Lung (tissue), 12 donors: ENCODE data around the gene CD163L1. TPM values are rescaled to one million over a fixed set of nuclear protein-coding genes. Genes with fewer than 3 reads are reported as not detected.
A peak's percentile ranks its signal among the peaks of the same experiment; 100 is the strongest.

Experiments
- ATAC-seq: fragments of 200-7000 bp; cut with Tn5 transposase; one replicate; pipeline ENCODE4 v1.9.1; 2020; ENCODE audit warnings: moderate number of reproducible peaks; ENCODE audit not compliant: insufficient read depth, low FRiP score
- DNase-seq, 3 donors: peaks; one replicate each; pipeline ENCODE4 v3.0.0-alpha.2; 2013 to 2017
- H3K27ac ChIP-seq, 2 donors: one replicate each; pipeline ENCODE4 v1.5.1; 2013; ENCODE audit warnings: mild to moderate bottlenecking in 2 of 2, moderate library complexity in 2 of 2, control low read depth in 1 of 2, inconsistent platforms in 1 of 2, low read depth in 1 of 2, low read length in 1 of 2
- H3K27me3 ChIP-seq, 3 donors: one replicate each; pipeline ENCODE4 v1.5.1; 2013; ENCODE audit warnings: low read length in 2 of 3; ENCODE audit not compliant: control insufficient read depth in 3 of 3, insufficient read depth in 3 of 3
- H3K36me3 ChIP-seq, 4 donors: one replicate each; pipeline ENCODE4 v1.5.1; 2013; ENCODE audit warnings: low read length in 4 of 4, mild to moderate bottlenecking in 1 of 4, moderate library complexity in 1 of 4; ENCODE audit not compliant: control insufficient read depth in 4 of 4, insufficient read depth in 4 of 4
- H3K4me1 ChIP-seq, 5 donors: one replicate each; pipeline ENCODE4 v1.5.1; 2013; ENCODE audit warnings: low read length in 5 of 5, mild to moderate bottlenecking in 2 of 5, moderate library complexity in 1 of 5; ENCODE audit not compliant: control insufficient read depth in 5 of 5, insufficient read depth in 5 of 5
- H3K4me3 ChIP-seq: one replicate; pipeline ENCODE4 v1.5.1; 2013; ENCODE audit warnings: mild to moderate bottlenecking, control low read depth, moderate library complexity
- H3K9ac ChIP-seq, 2 donors: one replicate each; pipeline ENCODE4 v1.5.1; 2013; ENCODE audit warnings: low read length in 2 of 2, control low read depth in 1 of 2; ENCODE audit not compliant: insufficient read depth in 1 of 2
- H3K9me3 ChIP-seq, 4 donors: one replicate each; pipeline ENCODE4 v1.5.1; 2013; ENCODE audit warnings: low read length in 3 of 4, mild to moderate bottlenecking in 1 of 4, moderate library complexity in 1 of 4; ENCODE audit not compliant: control insufficient read depth in 4 of 4, insufficient read depth in 3 of 4
- WGBS, 2 donors: extraction: QIAGEN DNeasy Blood & Tissue Kit; methylation state at CpG; one replicate each; pipeline ENCODE4 v1.1.7; 2013; 5-methylcytosine and 5-hydroxymethylcytosine counted together
- polyA plus RNA-seq, 2 donors: library from polyadenylated mRNA; stranded (reverse); fragments of 200-250 nt; gene quantifications; one replicate each; pipeline ENCODE4 v1.2.1, GENCODE V29; 2013
- total RNA-seq, 2 donors: library from RNA; depleted of rRNA in 1 of 2; stranded (reverse); fragments of >200 nt in 1 of 2; gene quantifications; one replicate each; pipeline ENCODE4 v1.2.1, GENCODE V29; 2014 to 2021
- TF ChIP-seq, protein P1 (sequence below): IDR thresholded peaks from 2 replicates; pipeline ENCODE4 v1.5.1; 2012; ENCODE audit warnings: mild to moderate bottlenecking; ENCODE audit errors: control extremely low read depth, extremely low read depth
- donor health status: control.
- donor health status: control.
- donor health status: Bipolar disorder and iron deficiency.
- donor health status: healthy.
- donor health status: DM: yes; HTN: yes; CAD: no.

Gene CD163L1
- total and polyA plus RNA-seq, 4 donors: 2.1 to 22.0 (median 3.3) TPM

GRCh38 chr12:7375145-7375543 is 68.8 kb downstream of the CD163L1 start:
- H3K9me3 ChIP-seq: peaks cover 0 to 2% (median 0%) of the 10 kb centered on the region in 4 donors
- TF ChIP-seq, protein P1, sequence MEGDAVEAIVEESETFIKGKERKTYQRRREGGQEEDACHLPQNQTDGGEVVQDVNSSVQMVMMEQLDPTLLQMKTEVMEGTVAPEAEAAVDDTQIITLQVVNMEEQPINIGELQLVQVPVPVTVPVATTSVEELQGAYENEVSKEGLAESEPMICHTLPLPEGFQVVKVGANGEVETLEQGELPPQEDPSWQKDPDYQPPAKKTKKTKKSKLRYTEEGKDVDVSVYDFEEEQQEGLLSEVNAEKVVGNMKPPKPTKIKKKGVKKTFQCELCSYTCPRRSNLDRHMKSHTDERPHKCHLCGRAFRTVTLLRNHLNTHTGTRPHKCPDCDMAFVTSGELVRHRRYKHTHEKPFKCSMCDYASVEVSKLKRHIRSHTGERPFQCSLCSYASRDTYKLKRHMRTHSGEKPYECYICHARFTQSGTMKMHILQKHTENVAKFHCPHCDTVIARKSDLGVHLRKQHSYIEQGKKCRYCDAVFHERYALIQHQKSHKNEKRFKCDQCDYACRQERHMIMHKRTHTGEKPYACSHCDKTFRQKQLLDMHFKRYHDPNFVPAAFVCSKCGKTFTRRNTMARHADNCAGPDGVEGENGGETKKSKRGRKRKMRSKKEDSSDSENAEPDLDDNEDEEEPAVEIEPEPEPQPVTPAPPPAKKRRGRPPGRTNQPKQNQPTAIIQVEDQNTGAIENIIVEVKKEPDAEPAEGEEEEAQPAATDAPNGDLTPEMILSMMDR: no peak
- H3K4me1 ChIP-seq: no peaks in the 10 kb centered on the region
- no peaks in the 10 kb centered on the region for H3K27me3 ChIP-seq
- no peak overlapping the region for H3K9ac ChIP-seq
- ATAC-seq (no peak), DNase-seq (no peak)
- no peak overlapping the region for H3K27ac ChIP-seq
- 75 to 91% methylated on average over 3 of the region's 3 CpGs for WGBS, 2 donors
- H3K36me3 ChIP-seq: no peaks in the 10 kb centered on the region
- H3K4me3 ChIP-seq: no peak overlapping the region

DNA sequence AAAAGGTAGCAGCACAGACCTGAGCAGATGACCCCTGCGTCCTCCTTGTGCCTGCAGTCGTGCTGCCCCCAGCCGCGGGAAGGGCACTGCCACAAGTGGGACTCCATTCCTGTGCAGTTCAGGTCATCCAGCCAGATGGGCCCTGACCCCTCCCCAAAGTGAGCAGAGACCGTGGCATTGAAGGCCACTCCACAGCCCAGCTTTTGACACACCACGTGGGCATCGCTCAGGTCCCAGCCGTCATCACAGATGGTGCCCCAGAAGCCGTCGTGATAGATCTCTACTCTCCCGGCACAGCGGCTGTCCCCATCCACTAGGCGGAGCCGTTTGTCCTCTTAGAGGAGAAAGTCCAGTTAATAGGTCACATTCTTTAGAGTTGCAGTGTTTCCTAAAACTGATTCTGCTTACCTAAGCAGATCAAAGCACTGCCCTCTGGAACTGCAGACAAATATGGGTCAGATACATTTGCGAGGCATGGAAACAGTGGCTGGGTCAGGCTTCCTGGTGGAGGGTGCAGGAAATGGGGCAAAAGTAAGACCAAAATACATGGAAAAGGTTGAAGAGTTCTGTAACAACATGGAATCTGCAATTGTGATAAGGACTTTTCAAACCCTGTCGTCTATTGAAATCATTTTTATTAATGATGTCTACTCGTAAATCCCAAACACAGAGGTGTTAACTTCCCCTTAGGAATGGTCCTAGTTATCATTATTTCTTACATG is 69.4 kb downstream of the CD163L1 start:
- H3K4me1 ChIP-seq: no peaks in the 10 kb centered on the region
- ATAC-seq: no peak

GRCh38 chr12:7373226-7373625 is 70.7 kb downstream of the CD163L1 start:
- H3K4me1 ChIP-seq: no peaks in the 10 kb centered on the region
- DNase-seq (no peak), ATAC-seq (no peak)
- TF ChIP-seq, protein P1: no peak
- no peak overlapping the region for H3K4me3 ChIP-seq
- H3K36me3 ChIP-seq: no peaks in the 10 kb centered on the region
- H3K9ac ChIP-seq: no peak overlapping the region
- peaks cover 0 to 4% (median 0%) of the 10 kb centered on the region in 4 donors for H3K9me3 ChIP-seq
- WGBS, 2 donors: 79 to 90% methylated on average over 6 of the region's 6 CpGs
- no peaks in the 10 kb centered on the region for H3K27me3 ChIP-seq
- H3K27ac ChIP-seq: no peak overlapping the region

More for the DNA sequence above, 69.4 kb downstream of the CD163L1 start:
- no peaks in the 10 kb centered on the region for H3K27me3 ChIP-seq
- H3K9me3 ChIP-seq: peaks cover 0 to 2% (median 0%) of the 10 kb centered on the region in 4 donors
- H3K4me3 ChIP-seq: no peak overlapping the region
- 35 to 41% methylated on average over 17 of the region's 17 CpGs for WGBS, 2 donors
- no peak overlapping the region for H3K27ac ChIP-seq
- peak in 1 of 3 donors; percentile 7 for DNase-seq
- H3K36me3 ChIP-seq: no peaks in the 10 kb centered on the region
- no peak overlapping the region for H3K9ac ChIP-seq
- TF ChIP-seq, protein P1: no peak
